ENCODE measurements around the gene NSD2.
A peak's percentile ranks its signal among the peaks of the same experiment; 100 is the strongest.

NSD2 gene

GRCh38 chr4:1898681-1899080 lies 27.5 kb downstream of the NSD2 start:
- ChIA-PET CTCF (interaction anchor here (0.5 to 4.1 kb wide), 5 partner anchors 10 to 24 kb away, joined by 3 to 35 read pairs (median 7); no protein-coding TSS in a partner anchor), POLR2A (interaction anchor here (1.0 to 2.2 kb wide), 2 partner anchors 28 to 42 kb away, joined by 3 to 11 read pairs; partner anchors contain the start of genes LETM1 and NSD2)
- TF ChIP-seq BHLHE40 (IDR thresholded peaks at IDR 0.05; ENCODE audit: borderline replicate concordance) (no peak), ZNF384 (IDR thresholded peaks at IDR 0.05) (no peak), FOXM1 (IDR thresholded peaks at IDR 0.05; ENCODE audit: borderline replicate concordance) (no peak)
- peak; percentile 7 for DNase-seq (ENCODE audit: extremely low spot score)

GRCh38 chr4:1899149-1900086 lies 28.2 kb downstream of the NSD2 start:
- DNase-seq (ENCODE audit: extremely low spot score), result peak; percentile 91
- POLR2A ChIA-PET, result interaction anchor here (1.0 to 2.2 kb wide), 2 partner anchors 28 to 43 kb away, joined by 3 to 11 read pairs; partner anchors contain the start of genes LETM1 and NSD2
- no peak for TF ChIP-seq FOXM1 (IDR thresholded peaks at IDR 0.05; ENCODE audit: borderline replicate concordance)
- TF ChIP-seq HDGF (IDR thresholded peaks at IDR 0.05; ENCODE audit: borderline replicate concordance), result no peak
- no peak for TF ChIP-seq ARNT (IDR thresholded peaks at IDR 0.05)
- no peak for TF ChIP-seq PKNOX1 (IDR thresholded peaks at IDR 0.05)
- TF ChIP-seq BHLHE40 (IDR thresholded peaks at IDR 0.05; ENCODE audit: borderline replicate concordance), result no peak
- no peak for TF ChIP-seq CTBP1 (IDR thresholded peaks at IDR 0.05; ENCODE audit: borderline replicate concordance)
- no peak for TF ChIP-seq ZNF384 (IDR thresholded peaks at IDR 0.05)
- no peak for TF ChIP-seq L3MBTL2 (conservative IDR thresholded peaks at IDR 0.05)
- no peak for TF ChIP-seq ELF4 (IDR thresholded peaks at IDR 0.05)
- no peak for TF ChIP-seq SUZ12 (IDR thresholded peaks at IDR 0.05)
- TF ChIP-seq NFRKB (IDR thresholded peaks at IDR 0.05), result no peak
- TF ChIP-seq SP1 (IDR thresholded peaks at IDR 0.05), result no peak
- TF ChIP-seq FOXA1 (IDR thresholded peaks at IDR 0.05), result no peak
- TF ChIP-seq FOXK2 (IDR thresholded peaks at IDR 0.05), result no peak
- CTCF ChIA-PET, result interaction anchor here (0.5 to 4.1 kb wide), 15 partner anchors 8 to 131 kb away, joined by 3 to 35 read pairs (median 3); no protein-coding TSS in a partner anchor

- POLR2A ChIA-PET, result interaction anchor here (2.2 kb wide), 1 partner anchor 44 kb away, joined by 11 read pairs; the partner anchor contains the start of gene LETM1
- CTCF ChIA-PET, result interaction anchor here (0.6 to 4.1 kb wide), 12 partner anchors 9 to 132 kb away, joined by 3 to 35 read pairs (median 4); no protein-coding TSS in a partner anchor
- TF ChIP-seq SUZ12 (IDR thresholded peaks at IDR 0.05) (no peak), ELF4 (IDR thresholded peaks at IDR 0.05) (no peak), L3MBTL2 (conservative IDR thresholded peaks at IDR 0.05) (no peak), SP1 (IDR thresholded peaks at IDR 0.05) (no peak), NFRKB (IDR thresholded peaks at IDR 0.05) (no peak), PKNOX1 (IDR thresholded peaks at IDR 0.05) (no peak), FOXA1 (IDR thresholded peaks at IDR 0.05) (no peak), FOXM1 (IDR thresholded peaks at IDR 0.05; ENCODE audit: borderline replicate concordance) (no peak), TARDBP (IDR thresholded peaks at IDR 0.05) (no peak), BHLHE40 (IDR thresholded peaks at IDR 0.05; ENCODE audit: borderline replicate concordance) (no peak), ZNF384 (IDR thresholded peaks at IDR 0.05) (no peak), FOXK2 (IDR thresholded peaks at IDR 0.05) (no peak)
- no peak for DNase-seq (ENCODE audit: extremely low spot score)
Measured at GRCh38 chr4:1900087-1900433, 28.9 kb downstream of the NSD2 start.

- DNase-seq (ENCODE audit: extremely low spot score), result no peak
- POLR2A ChIA-PET, result no interaction called here
- CTCF ChIA-PET, result interaction anchor here (1.1 to 4.1 kb wide), 7 partner anchors 9 to 86 kb away, joined by 3 to 35 read pairs (median 5); no protein-coding TSS in a partner anchor
- no peak for TF ChIP-seq NFRKB (IDR thresholded peaks at IDR 0.05)
- TF ChIP-seq FOXM1 (IDR thresholded peaks at IDR 0.05; ENCODE audit: borderline replicate concordance), result no peak
- no peak for TF ChIP-seq SP1 (IDR thresholded peaks at IDR 0.05)
- TF ChIP-seq LEF1 (IDR thresholded peaks at IDR 0.05; ENCODE audit: borderline replicate concordance), result no peak
- TF ChIP-seq CTBP1 (IDR thresholded peaks at IDR 0.05; ENCODE audit: borderline replicate concordance), result no peak
- TF ChIP-seq FOXA1 (IDR thresholded peaks at IDR 0.05), result no peak
- TF ChIP-seq SUZ12 (IDR thresholded peaks at IDR 0.05), result no peak
- no peak for TF ChIP-seq HDGF (IDR thresholded peaks at IDR 0.05; ENCODE audit: borderline replicate concordance)
- TF ChIP-seq ELF4 (IDR thresholded peaks at IDR 0.05), result no peak
- TF ChIP-seq L3MBTL2 (conservative IDR thresholded peaks at IDR 0.05), result no peak
Measured at GRCh38 chr4:1900624-1901023, 29.4 kb downstream of the NSD2 start.

GRCh38 chr4:1901127-1901526 lies 29.9 kb downstream of the NSD2 start:
- no peak for DNase-seq (ENCODE audit: extremely low spot score)
- ChIA-PET POLR2A (no interaction called here), CTCF (interaction anchor here (4.1 kb wide), 1 partner anchor 8 kb away, joined by 35 read pairs; no protein-coding TSS in a partner anchor)
- TF ChIP-seq SUZ12 (IDR thresholded peaks at IDR 0.05), result no peak
- no peak for TF ChIP-seq ZNF384 (IDR thresholded peaks at IDR 0.05)
- no peak for TF ChIP-seq FOXA1 (IDR thresholded peaks at IDR 0.05)
- no peak for TF ChIP-seq L3MBTL2 (conservative IDR thresholded peaks at IDR 0.05)
- no peak for TF ChIP-seq PKNOX1 (IDR thresholded peaks at IDR 0.05)
- no peak for TF ChIP-seq ELF4 (IDR thresholded peaks at IDR 0.05)
- no peak for TF ChIP-seq FOXK2 (IDR thresholded peaks at IDR 0.05)
- TF ChIP-seq NFRKB (IDR thresholded peaks at IDR 0.05), result no peak
- TF ChIP-seq SP1 (IDR thresholded peaks at IDR 0.05), result no peak
- TF ChIP-seq HDGF (IDR thresholded peaks at IDR 0.05; ENCODE audit: borderline replicate concordance), result no peak
- TF ChIP-seq FOXM1 (IDR thresholded peaks at IDR 0.05; ENCODE audit: borderline replicate concordance), result no peak
- TF ChIP-seq TARDBP (IDR thresholded peaks at IDR 0.05), result no peak
- TF ChIP-seq CTBP1 (IDR thresholded peaks at IDR 0.05; ENCODE audit: borderline replicate concordance), result no peak
